Fibroblast of mammary gland (primary cell): ENCODE measurements around the gene TUBG1.

ENCODE experiments used
- DNase-seq: peaks from one replicate; pipeline ENCODE4 v3.0.0-alpha.2; 2010; ENCODE audit warnings: low read depth
- H3K4me3 ChIP-seq: 2 replicates; pipeline ENCODE4 v1.5.1; 2011; ENCODE audit warnings: low read depth, mild to moderate bottlenecking, low read length, moderate library complexity; ENCODE audit not compliant: control insufficient read depth
- CTCF ChIP-seq: conservative IDR thresholded peaks from 2 replicates; pipeline ENCODE4 v1.5.1; 2011; ENCODE audit warnings: low read depth, low read length, inconsistent platforms; ENCODE audit not compliant: control insufficient read depth, insufficient read depth

TUBG1 gene

GRCh38 chr17:42629411-42630009, 20.0 kb downstream of the TUBG1 start:
- no peak for TF ChIP-seq CTCF
- DNase-seq: no peak
- no peak overlapping the region for H3K4me3 ChIP-seq

GRCh38 chr17:42632949-42633444, 23.5 kb downstream of the TUBG1 start:
- no peak for DNase-seq
- no peak overlapping the region for H3K4me3 ChIP-seq
- no peak for TF ChIP-seq CTCF

GRCh38 chr17:42639525-42640113, 30.1 kb downstream of the TUBG1 start:
- no peak for TF ChIP-seq CTCF
- no peak for DNase-seq

GRCh38 chr17:42640121-42640520, 30.6 kb downstream of the TUBG1 start:
- TF ChIP-seq CTCF: no peak
- DNase-seq: no peak
- no peak overlapping the region for H3K4me3 ChIP-seq

More at GRCh38 chr17:42639525-42640113, 30.1 kb downstream of the TUBG1 start:
- H3K4me3 ChIP-seq: no peak overlapping the region

GRCh38 chr17:42642336-42642735, 32.9 kb downstream of the TUBG1 start:
- H3K4me3 ChIP-seq: no peak overlapping the region
- TF ChIP-seq CTCF: no peak
- DNase-seq: no peak

GRCh38 chr17:42647778-42648177, 38.3 kb downstream of the TUBG1 start:
- DNase-seq: no peak
- H3K4me3 ChIP-seq: no peak overlapping the region
- TF ChIP-seq CTCF: no peak
